SK-N-SH (cell line): ENCODE data around the gene CHRNE. TPM values are rescaled to one million over a fixed set of nuclear protein-coding genes. Genes with fewer than 3 reads are reported as not detected.
"Not testable (repeated sequence)": the region's sequence is repeated elsewhere in the genome, so short reads cannot be mapped to it uniquely, and the experiment has no call there.

ENCODE experiments used
- CTCF ChIA-PET: fragments of 300-600, 350-600 bp; formaldehyde crosslinking; extraction: SDS; loops from one replicate; lab custom pipeline; 2021; lab: Yijun Ruan, JAX
- POLR2A ChIA-PET: fragments of 350-600 bp; sonication (Branson Sonifier 250); formaldehyde crosslinking; extraction: SDS; loops from one replicate; lab custom pipeline; 2020; ENCODE audit warnings: antibody characterized with exemption, inconsistent platforms; lab: Yijun Ruan, JAX
- DNase-seq: peaks from one replicate; pipeline ENCODE4 v3.0.0; 2012
- H2AFZ ChIP-seq: fragments of 200-600 bp; sonication (generic); 2 replicates; pipeline ENCODE4 v1.8.1; 2016; ENCODE audit warnings: antibody characterized with exemption, mild to moderate bottlenecking, low read depth
- H3F3A ChIP-seq: fragments of 200-600 bp; sonication (generic); replicated peaks from 2 replicates; pipeline ENCODE3; 2016; ENCODE audit warnings: antibody characterized with exemption, mild to moderate bottlenecking; ENCODE audit not compliant: insufficient read depth
- H3K27ac ChIP-seq, 2 experiments: fragments of 200-500 bp in 1 of 2; fragments of 200-600 bp in 1 of 2; sonication (Bioruptor generic) in 1 of 2; sonication (generic), shearing (Covaris generic) in 1 of 2; 2 replicates each; pipeline versions ENCODE4 v1.5.1 to v1.6.1; 2014 to 2016; ENCODE audit warnings: low read depth in 2 of 2, inconsistent platforms in 1 of 2, low read length in 1 of 2, mild to moderate bottlenecking in 1 of 2, mixed read lengths in 1 of 2
- H3K27me3 ChIP-seq: fragments of 200-600 bp; sonication (generic), shearing (Covaris generic); 2 replicates; pipeline ENCODE4 v1.6.1; 2016; ENCODE audit warnings: mixed run types; ENCODE audit not compliant: insufficient read depth
- H3K36me3 ChIP-seq, 2 experiments: fragments of 200-500 bp in 1 of 2; fragments of 200-600 bp in 1 of 2; sonication (Bioruptor generic) in 1 of 2; sonication (generic) in 1 of 2; replicated peaks in 1 of 2; 2 replicates each; pipeline versions ENCODE3 to v1.5.1; 2014 to 2016; ENCODE audit warnings: low read length in 1 of 2, mild to moderate bottlenecking in 1 of 2; ENCODE audit not compliant: insufficient read depth in 2 of 2, control insufficient read depth in 1 of 2
- H3K4me1 ChIP-seq, 2 experiments: fragments of 200-500 bp in 1 of 2; fragments of 200-600 bp in 1 of 2; sonication (Bioruptor generic) in 1 of 2; sonication (generic), shearing (Covaris generic) in 1 of 2; 2 replicates each; pipeline versions ENCODE4 v1.5.1 to v1.6.1; 2014 to 2016; ENCODE audit warnings: low read depth in 1 of 2, low read length in 1 of 2, mixed run types in 1 of 2; ENCODE audit not compliant: insufficient read depth in 2 of 2, control insufficient read depth in 1 of 2
- H3K4me2 ChIP-seq: fragments of 200-600 bp; sonication (generic), shearing (Covaris generic); 2 replicates; pipeline ENCODE4 v1.6.1; 2017; ENCODE audit warnings: mixed run types
- H3K4me3 ChIP-seq, 2 experiments: fragments of 200-500 bp in 1 of 2; fragments of 200-600 bp in 1 of 2; sonication (Bioruptor generic) in 1 of 2; sonication (generic), shearing (Covaris generic) in 1 of 2; 2 replicates each; pipeline versions ENCODE4 v1.5.1 to v1.8.1; 2014 to 2016; ENCODE audit warnings: low read depth in 2 of 2, inconsistent platforms in 1 of 2, low read length in 1 of 2, mild to moderate bottlenecking in 1 of 2, mixed read lengths in 1 of 2, moderate library complexity in 1 of 2
- H3K79me2 ChIP-seq: fragments of 200-600 bp; sonication (generic); 2 replicates; pipeline ENCODE4 v1.8.1; 2017; ENCODE audit warnings: mild to moderate bottlenecking; ENCODE audit not compliant: insufficient read depth
- H3K9ac ChIP-seq: fragments of 200-600 bp; sonication (generic); 2 replicates; pipeline ENCODE4 v1.6.1; 2017; ENCODE audit warnings: mixed run types
- H3K9me2 ChIP-seq: fragments of 200-600 bp; sonication (generic); 2 replicates; pipeline ENCODE4 v1.6.1; 2017; ENCODE audit warnings: mixed run types
- H3K9me3 ChIP-seq: fragments of 200-600 bp; sonication (generic); 2 replicates; pipeline ENCODE4 v1.6.1; 2017; ENCODE audit warnings: mixed run types, mild to moderate bottlenecking, moderate library complexity
- H4K20me1 ChIP-seq: fragments of 200-600 bp; sonication (generic); 2 replicates; pipeline ENCODE4 v1.6.1; 2017; ENCODE audit warnings: mild to moderate bottlenecking, mixed run types; ENCODE audit not compliant: insufficient read depth
- CHD2 ChIP-seq: fragments of 150-350 bp; IDR thresholded peaks from 2 replicates; pipeline ENCODE4 v1.6.1; 2018; ENCODE audit warnings: low read length; ENCODE audit not compliant: partially characterized antibody
- CTCF ChIP-seq: fragments of 200-600 bp; sonication (generic); IDR thresholded peaks from 2 replicates; pipeline ENCODE4 v1.6.1; 2017; ENCODE audit warnings: antibody characterized with exemption, mild to moderate bottlenecking, moderate library complexity
- ELF1 ChIP-seq: IDR thresholded peaks from 2 replicates; pipeline ENCODE4 v1.4.0; 2012
- EP300 ChIP-seq, 2 experiments: IDR thresholded peaks; 2 replicates each; pipeline versions ENCODE4 v1.4.0 to v1.6.1; 2012; ENCODE audit warnings: borderline replicate concordance in 1 of 2, low read depth in 1 of 2, low read length in 1 of 2
- EZH2phosphoT487 ChIP-seq: fragments of 200-600 bp; sonication (generic); IDR thresholded peaks from 2 replicates; pipeline ENCODE4 v1.6.1; 2017; ENCODE audit warnings: low read depth, mixed run types, mild to moderate bottlenecking, antibody characterized with exemption, moderate library complexity, borderline replicate concordance
- FOSL2 ChIP-seq: IDR thresholded peaks from 2 replicates; pipeline ENCODE4 v1.4.0; 2012; ENCODE audit warnings: low read depth, mild to moderate bottlenecking, moderate library complexity, borderline replicate concordance
- FOXJ3 ChIP-seq: sonication (generic); formaldehyde crosslinking; IDR thresholded peaks from 2 replicates; pipeline ENCODE4 v1.5.1; 2020; ENCODE audit warnings: mild to moderate bottlenecking, missing genetic modification reagents
- GATA2 ChIP-seq: sonication (generic); formaldehyde crosslinking; IDR thresholded peaks from 2 replicates; pipeline ENCODE4 v1.5.0; 2020; ENCODE audit warnings: mild to moderate bottlenecking, missing genetic modification reagents
- MXI1 ChIP-seq: IDR thresholded peaks from 2 replicates; pipeline ENCODE4 v1.6.1; 2012; ENCODE audit warnings: mild to moderate bottlenecking, low read depth, low read length, improper control_type of control experiment
- NRF1 ChIP-seq: IDR thresholded peaks from 2 replicates; pipeline ENCODE4 v1.6.1; 2012; ENCODE audit warnings: low read depth, mild to moderate bottlenecking, low read length
- PBX3 ChIP-seq: IDR thresholded peaks from 2 replicates; pipeline ENCODE4; 2012
- RCOR1 ChIP-seq: fragments of 150-350 bp; IDR thresholded peaks from 2 replicates; pipeline ENCODE4 v1.6.1; 2017; ENCODE audit warnings: antibody characterized with exemption, low read length
- REST ChIP-seq: IDR thresholded peaks from 2 replicates; pipeline ENCODE4 v1.6.1; 2012; ENCODE audit warnings: mild to moderate bottlenecking, low read depth, low read length, moderate library complexity
- SMC3 ChIP-seq: IDR thresholded peaks from 2 replicates; pipeline ENCODE4 v1.6.1; 2012; ENCODE audit warnings: low read depth, low read length, improper control_type of control experiment
- TCF12 ChIP-seq: IDR thresholded peaks from 2 replicates; pipeline ENCODE4 v1.4.0; 2012
- TEAD4 ChIP-seq: IDR thresholded peaks from 2 replicates; pipeline ENCODE4 v1.4.0; 2012; ENCODE audit warnings: mild to moderate bottlenecking, borderline replicate concordance; ENCODE audit not compliant: insufficient read depth
- USF1 ChIP-seq: IDR thresholded peaks from 2 replicates; pipeline ENCODE4 v1.4.0; 2012; ENCODE audit warnings: low read depth, borderline replicate concordance
- WGBS: methylation state at CpG from one replicate; pipeline ENCODE4 v1.1.6; 2017; ENCODE audit warnings: low lambda C conversion rate; 5-methylcytosine and 5-hydroxymethylcytosine counted together
- polyA plus RNA-seq, 3 experiments: library from polyadenylated mRNA; depleted of rRNA; stranded (reverse); fragments of >200 nt; gene quantifications; 2 replicates each; pipeline ENCODE4 v1.2.3, GENCODE V29; 2012

CHRNE gene
- polyA plus RNA-seq, 1 of the 3 experiments (the other 2 are of a cell fraction), result 0.71 TPM

GRCh38 chr17:4858882-4859260, 44.0 kb downstream of the CHRNE start (continued):
- TF ChIP-seq REST (no peak), FOSL2 (no peak), EZH2phosphoT487 (no peak), CTCF (no peak), RCOR1 (no peak)

GRCh38 chr17:4858068-4858881, 44.6 kb downstream of the CHRNE start:
- H3K9me3 ChIP-seq, result no peaks in the 10 kb centered on the region
- H3F3A ChIP-seq, result no peaks in the 10 kb centered on the region
- no peaks in the 10 kb centered on the region for H4K20me1 ChIP-seq
- peaks cover 27 to 46% of the 10 kb centered on the region in 2 experiments for H3K4me1 ChIP-seq
- WGBS, result 80% methylated on average over 7 of the region's 7 CpGs
- H3K27me3 ChIP-seq, result no peaks in the 10 kb centered on the region
- H2AFZ ChIP-seq, result no peak overlapping the region
- H3K9ac ChIP-seq, result peak overlapping the region; percentile 28; the same call in 1 of the 2 replicates
- POLR2A ChIA-PET, result interaction anchor here (0.7 to 1.8 kb wide), 3 partner anchors 35 to 75 kb away, joined by 3 to 5 read pairs (median 4); no protein-coding TSS in a partner anchor
- peak overlapping the region; percentile 57 to 88 for H3K27ac ChIP-seq
- H3K4me3 ChIP-seq, result no peak overlapping the region
- H3K36me3 ChIP-seq, result no peaks in the 10 kb centered on the region
- CTCF ChIA-PET, result interaction anchor here (0.6 to 2.7 kb wide), 8 partner anchors 13 to 1007 kb away, joined by 3 to 11 read pairs (median 4); no protein-coding TSS in a partner anchor
- peak overlapping the region; percentile 68 for H3K4me2 ChIP-seq
- TF ChIP-seq MXI1, result no peak
- TF ChIP-seq TCF12, result peak; percentile 42; the same call in 1 of the 2 replicates
- no peak for TF ChIP-seq ELF1
- no peak for TF ChIP-seq USF1
- TF ChIP-seq EZH2phosphoT487, result no peak
- no peak for TF ChIP-seq FOXJ3 (CRISPR knock-in tag)
- 0 out of 2 replicates have a peak, but pooled peaks have one; percentile 4 for TF ChIP-seq PBX3
- TF ChIP-seq CHD2, result peak; percentile 48
- no peak for TF ChIP-seq TEAD4
- TF ChIP-seq FOSL2, result no peak
- no peak for TF ChIP-seq RCOR1
- TF ChIP-seq NRF1, result no peak
- TF ChIP-seq EP300 (IDR thresholded peaks at IDR 0.05; ENCODE audit: borderline replicate concordance in 1 of 2, low read depth in 1 of 2, low read length in 1 of 2), result peak in 1 of 2 experiments; percentile 14; a peak in 1 of 4 replicates
- no peak for TF ChIP-seq SMC3
- no peak for TF ChIP-seq GATA2 (CRISPR knock-in tag)
- H3K9me2 ChIP-seq, result no peaks in the 10 kb centered on the region
- peaks cover 35% of the 10 kb centered on the region for H3K79me2 ChIP-seq
- peak; percentile 78 for DNase-seq

DNA sequence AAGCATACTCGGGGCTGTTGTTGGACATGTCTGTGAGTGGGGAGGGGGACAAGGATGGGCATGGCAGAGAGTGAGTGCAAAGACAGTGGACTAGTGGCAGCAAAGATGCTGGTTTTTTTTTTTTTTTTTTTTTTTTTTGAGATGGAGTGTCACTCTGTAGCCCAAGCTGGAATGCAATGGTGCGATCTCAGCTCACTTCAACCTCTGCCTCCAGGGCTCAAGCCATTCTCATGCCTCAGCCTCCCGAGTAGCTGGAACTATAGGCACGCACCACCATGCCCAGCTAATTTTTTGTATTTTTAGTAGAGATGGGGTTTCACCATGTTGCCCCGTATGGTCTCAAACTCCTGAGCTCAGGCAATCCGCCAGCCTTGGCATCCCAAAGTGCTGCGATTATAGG, 45.6 kb downstream of the CHRNE start:
- not testable (repeated sequence) for H3K9me2 ChIP-seq, H2AFZ ChIP-seq, H3K27me3 ChIP-seq, H3K36me3 ChIP-seq, DNase-seq, H4K20me1 ChIP-seq, H3K4me3 ChIP-seq, H3F3A ChIP-seq, H3K27ac ChIP-seq, H3K9ac ChIP-seq, H3K9me3 ChIP-seq
- peaks cover 32% of the 10 kb centered on the region for H3K79me2 ChIP-seq
- WGBS, result over 99% methylated on average over 7 of the region's 7 CpGs
- peak overlapping the region; percentile 68; the same call in 1 of the 2 replicates for H3K4me2 ChIP-seq
- ChIA-PET POLR2A (interaction anchor here (1.8 kb wide), 1 partner anchor 67 kb away, joined by 4 read pairs; no protein-coding TSS in a partner anchor), CTCF (interaction anchor here (0.8 to 2.7 kb wide), 3 partner anchors 23 to 71 kb away, joined by 3 to 11 read pairs (median 7); no protein-coding TSS in a partner anchor)
- peaks cover 27 to 49% of the 10 kb centered on the region in 2 experiments for H3K4me1 ChIP-seq
